T-helper 17 cell (primary cell): ENCODE data around the gene EHBP1. TPM values are rescaled to one million over a fixed set of nuclear protein-coding genes. Genes with fewer than 3 reads are reported as not detected.

Source experiments
- ATAC-seq: fragments of 150-1000 bp; cut with Tn5 transposase; 2 replicates; pipeline ENCODE4 v1.10.0; 2021; ENCODE audit warnings: mild to moderate bottlenecking, moderate library complexity
- DNase-seq, 3 donors: peaks; one replicate each; pipeline versions ENCODE4 v3.0.0 to v3.0.0-alpha.2; 2020 to 2021
- H3K9me3 ChIP-seq: one replicate; pipeline ENCODE4 v1.7.0; 2013; ENCODE audit warnings: low read length, mild to moderate bottlenecking; ENCODE audit not compliant: control insufficient read depth, poor library complexity, severe bottlenecking
- H3K27ac Mint-ChIP-seq: one replicate; pipeline ENCODE4 v1.8.0; 2022; ENCODE audit warnings: mild to moderate bottlenecking, moderate library complexity, mixed read lengths
- H3K27me3 Mint-ChIP-seq: one replicate; pipeline ENCODE4 v1.8.0; 2022; ENCODE audit warnings: mixed read lengths
- H3K36me3 Mint-ChIP-seq: one replicate; pipeline ENCODE4 v1.8.0; 2022; ENCODE audit warnings: low read depth, mixed read lengths
- H3K4me1 Mint-ChIP-seq: one replicate; pipeline ENCODE4 v1.8.0; 2022; ENCODE audit warnings: mild to moderate bottlenecking, mixed read lengths
- H3K4me3 Mint-ChIP-seq: one replicate; pipeline ENCODE4 v1.8.0; 2022; ENCODE audit warnings: mild to moderate bottlenecking, moderate library complexity, mixed read lengths
- total RNA-seq, 4 donors: library from RNA in 2 of 4; stranded (reverse) in 2 of 4; gene quantifications; one replicate each; pipeline ENCODE4 v1.2.3 and lab custom pipeline; 2022 to 2026

EHBP1 gene
- total RNA-seq, 2 donors from 2014 or later: 24.5 to 28.2 TPM

- Mint-ChIP-seq H3K27me3 (no peaks in the 10 kb centered on the region), H3K36me3 (no peaks in the 10 kb centered on the region), H3K27ac (no peak overlapping the region), H3K4me3 (no peak overlapping the region), H3K4me1 (no peaks in the 10 kb centered on the region)
- peaks cover 3% of the 10 kb centered on the region for H3K9me3 ChIP-seq
- DNase-seq (no peak), ATAC-seq (no peak)
Observed at GRCh38 chr2:62928015-62928414, 222.5 kb downstream of the EHBP1 start.

DNA sequence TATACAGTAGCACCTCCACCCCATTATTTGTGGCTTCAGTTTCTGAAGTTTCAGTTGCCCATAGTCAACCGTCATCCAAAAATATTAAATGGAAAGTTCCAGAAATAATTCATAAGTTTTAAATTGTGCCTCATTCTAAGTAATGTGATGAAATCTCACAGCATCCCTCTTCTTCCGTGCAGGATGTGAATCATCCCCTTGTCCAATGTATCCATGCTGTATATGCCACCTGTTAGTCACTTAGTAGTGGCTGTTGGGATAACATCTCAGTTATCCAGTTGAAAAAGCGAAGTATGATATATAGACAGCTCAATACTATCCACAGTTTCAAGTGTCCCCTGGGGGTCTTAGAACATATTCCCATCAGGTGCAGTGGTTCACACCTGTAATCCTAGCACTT is 226.0 kb downstream of the EHBP1 start:
- H3K27ac Mint-ChIP-seq: no peak overlapping the region
- no peaks in the 10 kb centered on the region for H3K9me3 ChIP-seq
- ATAC-seq (no peak), DNase-seq (no peak)
- H3K36me3 Mint-ChIP-seq: no peaks in the 10 kb centered on the region
- no peak overlapping the region for H3K4me3 Mint-ChIP-seq
- H3K27me3 Mint-ChIP-seq: no peaks in the 10 kb centered on the region
- H3K4me1 Mint-ChIP-seq: no peaks in the 10 kb centered on the region

DNA sequence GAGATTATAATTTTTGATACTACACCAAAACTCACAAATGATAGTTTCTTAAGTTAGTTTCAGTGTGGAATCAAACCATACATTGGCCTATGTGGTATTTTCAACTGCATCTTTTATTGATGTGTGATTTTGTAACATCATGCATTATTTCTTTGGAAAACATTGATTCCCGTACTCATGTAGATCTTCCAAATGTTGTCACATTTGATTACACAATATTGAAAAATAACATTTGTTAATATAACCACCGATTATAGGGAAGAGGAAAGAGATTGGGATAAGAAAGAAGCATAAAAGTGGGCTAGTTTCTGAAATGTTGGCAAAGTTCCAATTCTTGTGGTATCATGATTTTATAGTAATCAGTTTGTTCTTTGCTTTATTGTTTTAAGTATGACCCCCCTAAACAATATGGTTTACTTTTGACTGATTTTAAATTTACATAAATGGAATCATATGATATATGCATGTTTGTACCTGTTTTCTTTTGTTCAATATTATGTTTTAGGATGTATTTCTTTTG is 227.9 kb downstream of the EHBP1 start:
- Mint-ChIP-seq H3K27me3 (no peaks in the 10 kb centered on the region), H3K36me3 (no peaks in the 10 kb centered on the region), H3K4me1 (no peaks in the 10 kb centered on the region), H3K27ac (no peak overlapping the region), H3K4me3 (no peak overlapping the region)
- no peak for DNase-seq
- H3K9me3 ChIP-seq: no peaks in the 10 kb centered on the region
- no peak for ATAC-seq

GRCh38 chr2:62934517-62934916 is 229.0 kb downstream of the EHBP1 start:
- DNase-seq (no peak), ATAC-seq (no peak)
- H3K9me3 ChIP-seq: no peaks in the 10 kb centered on the region
- no peaks in the 10 kb centered on the region for H3K4me1 Mint-ChIP-seq
- no peaks in the 10 kb centered on the region for H3K27me3 Mint-ChIP-seq
- H3K4me3 Mint-ChIP-seq: no peak overlapping the region
- H3K36me3 Mint-ChIP-seq: no peaks in the 10 kb centered on the region
- H3K27ac Mint-ChIP-seq: no peak overlapping the region

- no peaks in the 10 kb centered on the region for H3K4me1 Mint-ChIP-seq
- DNase-seq: no peak
- no peaks in the 10 kb centered on the region for H3K9me3 ChIP-seq
- no peak overlapping the region for H3K27ac Mint-ChIP-seq
- ATAC-seq: no peak
- H3K36me3 Mint-ChIP-seq: no peaks in the 10 kb centered on the region
- H3K27me3 Mint-ChIP-seq: no peaks in the 10 kb centered on the region
- no peak overlapping the region for H3K4me3 Mint-ChIP-seq
Observed at GRCh38 chr2:62938126-62938525, 232.6 kb downstream of the EHBP1 start.

DNA sequence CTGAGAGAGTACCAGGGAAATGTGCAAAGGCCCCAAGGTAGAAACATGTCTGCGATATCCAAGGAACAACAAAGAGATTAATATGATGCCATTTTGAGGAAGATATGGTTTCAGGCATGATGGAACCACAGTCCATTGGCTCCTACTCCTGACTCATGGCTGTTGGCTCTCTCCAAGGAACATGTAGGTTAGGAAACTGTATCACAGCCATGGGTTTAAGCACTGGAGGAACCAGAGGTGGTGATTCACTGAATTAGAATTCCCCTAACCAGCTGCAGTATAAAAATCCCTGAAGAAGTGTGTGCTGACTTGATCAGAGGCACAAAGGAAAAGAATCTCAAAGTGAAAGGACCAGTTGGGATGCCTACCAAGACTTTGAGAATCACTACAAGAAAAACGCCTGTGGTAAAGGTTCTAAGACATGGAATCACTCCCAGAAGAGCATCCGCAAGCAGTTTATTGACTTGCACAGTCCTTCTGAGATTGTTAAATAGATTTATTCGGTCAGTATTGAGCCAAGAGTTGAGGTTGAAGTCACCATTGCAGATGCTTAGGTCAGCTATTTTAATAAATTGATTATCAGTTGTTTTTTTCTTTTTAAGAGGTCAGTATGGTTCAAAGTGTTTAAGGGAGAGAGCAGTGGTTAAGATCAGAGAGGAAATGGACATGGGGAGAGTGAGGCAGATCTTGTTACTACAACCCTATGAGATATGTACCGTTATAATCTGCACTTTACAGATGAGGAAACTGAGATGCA is 234.4 kb downstream of the EHBP1 start:
- no peak overlapping the region for H3K27ac Mint-ChIP-seq
- H3K4me1 Mint-ChIP-seq: no peaks in the 10 kb centered on the region
- H3K27me3 Mint-ChIP-seq: no peaks in the 10 kb centered on the region
- no peak overlapping the region for H3K4me3 Mint-ChIP-seq
- no peaks in the 10 kb centered on the region for H3K9me3 ChIP-seq
- H3K36me3 Mint-ChIP-seq: no peaks in the 10 kb centered on the region
- DNase-seq (no peak), ATAC-seq (no peak)

GRCh38 chr2:62940697-62941096 is 235.2 kb downstream of the EHBP1 start:
- no peaks in the 10 kb centered on the region for H3K36me3 Mint-ChIP-seq
- H3K9me3 ChIP-seq: no peaks in the 10 kb centered on the region
- no peaks in the 10 kb centered on the region for H3K4me1 Mint-ChIP-seq
- H3K4me3 Mint-ChIP-seq: no peak overlapping the region
- DNase-seq (no peak), ATAC-seq (no peak)
- H3K27me3 Mint-ChIP-seq: no peaks in the 10 kb centered on the region
- H3K27ac Mint-ChIP-seq: no peak overlapping the region

DNA sequence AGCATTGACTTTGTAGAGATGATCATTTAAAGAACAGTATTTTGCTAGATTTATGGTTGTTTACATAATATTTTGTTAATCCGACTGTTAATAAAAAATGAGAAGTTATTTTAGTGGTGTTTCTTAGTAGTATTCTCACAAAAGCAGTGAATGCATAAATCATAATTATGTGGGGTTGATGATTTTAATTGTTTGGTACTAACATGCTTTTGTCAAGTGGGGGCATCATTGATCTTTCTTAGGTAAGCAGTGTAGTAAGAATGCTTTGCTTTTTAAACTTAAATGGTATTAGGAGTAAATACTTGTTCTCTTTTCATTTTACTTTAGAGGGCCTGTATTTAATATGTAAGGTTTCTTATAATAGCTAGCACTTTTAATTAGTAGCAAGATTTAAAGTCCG is 235.9 kb downstream of the EHBP1 start:
- no peak overlapping the region for H3K27ac Mint-ChIP-seq
- H3K4me3 Mint-ChIP-seq: no peak overlapping the region
- ATAC-seq: no peak
- no peaks in the 10 kb centered on the region for H3K9me3 ChIP-seq
- no peaks in the 10 kb centered on the region for H3K27me3 Mint-ChIP-seq
- DNase-seq: no peak
- no peaks in the 10 kb centered on the region for H3K36me3 Mint-ChIP-seq
- no peaks in the 10 kb centered on the region for H3K4me1 Mint-ChIP-seq

DNA sequence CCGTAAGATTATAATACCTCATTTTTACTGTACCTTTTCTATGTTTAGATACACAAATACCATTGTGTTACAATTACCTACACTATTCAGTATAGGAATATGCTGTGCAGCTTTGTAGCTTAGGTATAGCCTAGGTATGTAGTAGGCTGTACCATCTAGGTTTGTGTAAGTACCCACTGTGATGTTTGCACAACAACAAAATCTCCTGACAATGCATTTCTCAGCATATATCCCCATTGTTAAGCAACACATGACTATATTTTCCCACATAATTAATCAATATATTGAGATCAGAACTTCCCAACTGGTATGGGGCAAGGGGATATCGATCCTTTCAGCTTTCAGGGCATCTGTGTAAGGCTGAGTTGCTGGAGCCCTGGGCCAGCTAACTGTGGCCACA is 238.8 kb downstream of the EHBP1 start:
- Mint-ChIP-seq H3K27me3 (no peaks in the 10 kb centered on the region), H3K4me3 (no peak overlapping the region), H3K36me3 (no peaks in the 10 kb centered on the region), H3K4me1 (no peaks in the 10 kb centered on the region), H3K27ac (no peak overlapping the region)
- ATAC-seq: no peak
- H3K9me3 ChIP-seq: no peaks in the 10 kb centered on the region
- DNase-seq: no peak

- H3K36me3 Mint-ChIP-seq: no peaks in the 10 kb centered on the region
- H3K27me3 Mint-ChIP-seq: no peaks in the 10 kb centered on the region
Observed at GRCh38 chr2:62947403-62947802, 241.9 kb downstream of the EHBP1 start.

DNA sequence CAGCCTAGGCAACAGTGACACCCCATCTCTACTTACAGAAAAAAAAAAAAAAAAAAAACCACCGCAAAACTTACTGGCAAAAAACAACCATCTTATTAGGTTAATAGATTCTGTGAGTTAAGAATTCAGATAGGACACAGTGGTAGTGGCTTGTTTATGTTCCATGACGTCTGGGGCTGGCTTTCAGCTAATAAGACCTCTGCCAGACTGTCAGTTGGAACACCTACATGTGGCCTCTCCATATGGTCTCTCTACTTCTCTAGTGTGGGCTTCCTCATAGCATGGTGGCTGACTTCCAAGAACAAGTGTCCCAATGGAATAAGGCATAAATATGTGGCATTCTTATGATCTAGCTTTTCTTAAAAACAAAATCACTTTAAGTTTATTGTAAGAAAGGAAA is 251.1 kb downstream of the EHBP1 start:
- Mint-ChIP-seq H3K4me3 (no peak overlapping the region), H3K4me1 (peaks cover 2% of the 10 kb centered on the region), H3K27me3 (no peaks in the 10 kb centered on the region), H3K36me3 (peaks cover 2% of the 10 kb centered on the region), H3K27ac (no peak overlapping the region)
- ATAC-seq (no peak), DNase-seq (no peak)
- H3K9me3 ChIP-seq: no peaks in the 10 kb centered on the region

More at GRCh38 chr2:62947403-62947802, 241.9 kb downstream of the EHBP1 start:
- ATAC-seq: no peak
- Mint-ChIP-seq H3K4me3 (no peak overlapping the region), H3K27ac (no peak overlapping the region), H3K4me1 (no peaks in the 10 kb centered on the region)
- DNase-seq: no peak
- H3K9me3 ChIP-seq: no peaks in the 10 kb centered on the region

- H3K27ac Mint-ChIP-seq: no peak overlapping the region
- ATAC-seq: no peak
- peaks cover 2% of the 10 kb centered on the region for H3K4me1 Mint-ChIP-seq
- no peak for DNase-seq
- H3K4me3 Mint-ChIP-seq: no peak overlapping the region
- no peaks in the 10 kb centered on the region for H3K9me3 ChIP-seq
- H3K27me3 Mint-ChIP-seq: no peaks in the 10 kb centered on the region
- H3K36me3 Mint-ChIP-seq: peaks cover 2% of the 10 kb centered on the region
Observed at GRCh38 chr2:62958206-62958605, 252.7 kb downstream of the EHBP1 start.

DNA sequence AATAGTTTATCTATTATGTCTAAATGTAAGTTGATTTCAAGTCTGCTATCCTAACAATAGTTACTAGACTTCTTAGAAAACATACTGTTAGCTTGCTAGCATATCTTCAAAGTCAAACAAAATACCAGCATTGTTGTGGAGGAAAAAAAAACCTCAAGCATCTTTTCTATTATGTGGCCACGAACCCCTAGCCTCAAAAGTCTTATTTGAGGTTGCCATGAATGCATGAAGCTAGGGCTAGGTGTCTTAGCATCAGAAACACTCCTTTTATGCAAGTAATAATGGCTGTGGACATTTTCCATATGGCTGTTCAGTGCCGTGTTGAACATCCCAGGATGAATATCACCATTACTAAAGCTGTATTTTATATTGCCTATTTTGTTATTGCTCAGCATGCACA is 258.5 kb downstream of the EHBP1 start:
- H3K36me3 Mint-ChIP-seq: peaks cover 2% of the 10 kb centered on the region
- H3K27me3 Mint-ChIP-seq: no peaks in the 10 kb centered on the region
- ATAC-seq: no peak
- H3K4me3 Mint-ChIP-seq: no peak overlapping the region
- no peak overlapping the region for H3K27ac Mint-ChIP-seq
- H3K4me1 Mint-ChIP-seq: no peaks in the 10 kb centered on the region
- no peaks in the 10 kb centered on the region for H3K9me3 ChIP-seq
- DNase-seq: no peak

DNA sequence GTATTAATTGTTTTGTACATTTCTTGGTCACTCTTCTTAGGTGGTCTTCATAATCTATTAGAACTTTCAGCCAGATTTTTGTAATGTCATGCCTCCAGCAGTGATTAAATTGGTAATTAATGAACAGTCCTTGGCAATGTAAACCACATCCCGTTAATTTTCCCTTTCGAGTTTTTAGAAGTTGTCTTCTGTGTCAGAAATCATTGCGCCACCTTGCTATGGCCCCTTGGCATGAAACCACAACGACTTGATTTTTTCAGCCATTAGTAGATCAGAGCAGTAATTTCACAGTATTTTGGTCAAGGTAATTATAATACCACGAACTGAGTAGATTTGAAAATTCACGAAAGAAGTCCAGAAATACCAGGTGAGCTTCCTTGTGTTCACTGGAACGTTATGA is 259.2 kb downstream of the EHBP1 start:
- Mint-ChIP-seq H3K4me1 (no peaks in the 10 kb centered on the region), H3K36me3 (peaks cover 2% of the 10 kb centered on the region), H3K27me3 (no peaks in the 10 kb centered on the region), H3K27ac (no peak overlapping the region), H3K4me3 (no peak overlapping the region)
- no peaks in the 10 kb centered on the region for H3K9me3 ChIP-seq
- no peak for DNase-seq
- ATAC-seq: no peak
